B cell (primary cell): Measurements from ENCODE around the gene SLC7A11. TPM values are rescaled to one million over a fixed set of nuclear protein-coding genes. Genes with fewer than 3 reads are reported as not detected.

ENCODE experiments used
- ATAC-seq: fragments of 200-7000 bp; cut with Tn5 transposase; one replicate; pipeline ENCODE4 v1.10.0; 2021; ENCODE audit warnings: low read depth, mild to moderate bottlenecking, moderate number of reproducible peaks, moderate library complexity
- CTCF ChIA-PET: fragments of 350-600 bp; sonication (Branson Sonifier 250); formaldehyde crosslinking; loops from one replicate; lab custom pipeline; 2021; ENCODE audit warnings: antibody characterized with exemption, inconsistent platforms; lab: Charles Lee
- POLR2A ChIA-PET: fragments of 350-600 bp; sonication (Branson Sonifier 250); formaldehyde crosslinking; loops from one replicate; lab custom pipeline; 2021; ENCODE audit warnings: antibody characterized with exemption; lab: Charles Lee
- DNase-seq: peaks from one replicate; pipeline ENCODE4 v3.0.0; 2013
- H2AFZ ChIP-seq: 2 replicates; pipeline ENCODE4 v1.6.1; 2012; ENCODE audit warnings: mild to moderate bottlenecking, low read depth, low read length; ENCODE audit not compliant: insufficient read depth, poor library complexity, severe bottlenecking
- H3K27ac ChIP-seq, 2 donors: 1 replicate in 1 of 2; 2 replicates in 1 of 2; pipeline ENCODE4 v1.5.1; 2012 to 2013; ENCODE audit warnings: low read length in 2 of 2, mild to moderate bottlenecking in 2 of 2, moderate library complexity in 1 of 2
- H3K27me3 ChIP-seq, 4 experiments: fragments of 200-600 bp in 1 of 4; sonication (generic) in 1 of 4; replicated peaks in 1 of 4; 1 replicate in 2 of 4; 2 replicates in 2 of 4; pipeline versions ENCODE4 v1.6.1 to v1.7.0; 2013 to 2016; ENCODE audit warnings: low read length in 3 of 4, mild to moderate bottlenecking in 2 of 4, mixed read lengths in 1 of 4, moderate library complexity in 1 of 4; ENCODE audit not compliant: insufficient read depth in 4 of 4, control insufficient read depth in 3 of 4; ENCODE audit errors: control extremely low read depth in 1 of 4
- H3K36me3 ChIP-seq, 2 experiments: replicated peaks in 1 of 2; 1 replicate in 1 of 2; 2 replicates in 1 of 2; pipeline versions ENCODE4 v1.6.1 to v1.7.1; 2013; ENCODE audit warnings: low read length in 1 of 2; ENCODE audit not compliant: insufficient read depth in 2 of 2, control insufficient read depth in 1 of 2; ENCODE audit errors: control extremely low read depth in 1 of 2, extremely low read depth in 1 of 2
- H3K4me1 ChIP-seq, 2 donors: fragments of 200-600 bp in 1 of 2; sonication (generic) in 1 of 2; 1 replicate in 1 of 2; 2 replicates in 1 of 2; pipeline versions ENCODE4 v1.5.1 to v1.6.1; 2013 to 2017; ENCODE audit warnings: low read length in 2 of 2; ENCODE audit not compliant: control insufficient read depth in 2 of 2, insufficient read depth in 2 of 2
- H3K4me2 ChIP-seq: replicated peaks from 2 replicates; pipeline ENCODE3; 2012; ENCODE audit warnings: mild to moderate bottlenecking, low read depth, low read length; ENCODE audit not compliant: poor library complexity, severe bottlenecking
- H3K4me3 ChIP-seq, 5 experiments: fragments of 200-600 bp in 1 of 5; sonication (generic) in 1 of 5; 1 replicate in 3 of 5; 2 replicates in 2 of 5; pipeline versions ENCODE4 v1.5.1 to v1.7.0; 2011 to 2016; ENCODE audit warnings: low read length in 4 of 5, mild to moderate bottlenecking in 4 of 5, low read depth in 2 of 5, control low read depth in 1 of 5, moderate library complexity in 1 of 5; ENCODE audit not compliant: insufficient read depth in 1 of 5; ENCODE audit errors: control extremely low read depth in 1 of 5, extremely low read depth in 1 of 5
- H3K79me2 ChIP-seq: fragments of 200-600 bp; sonication (generic); one replicate; pipeline ENCODE4 v1.6.0; 2016; ENCODE audit warnings: low read length; ENCODE audit not compliant: control insufficient read depth, insufficient read depth
- H3K9ac ChIP-seq: fragments of 200-600 bp; sonication (generic); 2 replicates; pipeline ENCODE4 v1.6.1; 2017; ENCODE audit warnings: mild to moderate bottlenecking, low read length, moderate library complexity
- H3K9me3 ChIP-seq, 3 donors: one replicate each; pipeline versions ENCODE4 v1.6.1 to v1.7.1; 2013; ENCODE audit warnings: low read length in 2 of 3; ENCODE audit not compliant: control insufficient read depth in 2 of 3, insufficient read depth in 1 of 3; ENCODE audit errors: control extremely low read depth in 1 of 3
- H4K20me1 ChIP-seq: 2 replicates; pipeline ENCODE4 v1.6.0; 2012; ENCODE audit warnings: mild to moderate bottlenecking, low read length; ENCODE audit not compliant: insufficient read depth, control insufficient read depth, poor library complexity, severe bottlenecking
- H3K27ac Mint-ChIP-seq: one replicate; pipeline ENCODE4 v1.8.0; 2021; ENCODE audit warnings: mixed read lengths
- H3K27me3 Mint-ChIP-seq: one replicate; pipeline ENCODE4 v1.8.0; 2021; ENCODE audit warnings: mixed read lengths
- H3K4me1 Mint-ChIP-seq: one replicate; pipeline ENCODE4 v1.8.0; 2021; ENCODE audit warnings: mixed read lengths
- H3K4me3 Mint-ChIP-seq: one replicate; pipeline ENCODE4 v1.8.0; 2021; ENCODE audit warnings: mixed read lengths
- H3K9me3 Mint-ChIP-seq: one replicate; pipeline ENCODE4 v1.8.0; 2022; ENCODE audit warnings: mixed read lengths; ENCODE audit not compliant: insufficient read depth
- CTCF ChIP-seq: fragments of 200-600 bp; IDR thresholded peaks from one replicate; pipeline ENCODE4 v1.8.0; 2022; ENCODE audit warnings: antibody characterized with exemption, mild to moderate bottlenecking
- EZH2 ChIP-seq: IDR thresholded peaks from 2 replicates; pipeline ENCODE4 v1.6.1; 2012; ENCODE audit warnings: borderline replicate concordance, low read depth, mild to moderate bottlenecking, moderate library complexity, low read length; ENCODE audit not compliant: insufficient read depth, poor library complexity, severe bottlenecking
- WGBS: methylation state at CpG from one replicate; pipeline ENCODE4 v1.1.5; 2013; ENCODE audit warnings: missing lambda C conversion rate; ENCODE audit not compliant: insufficient coverage; 5-methylcytosine and 5-hydroxymethylcytosine counted together
- intact Hi-C: fragments of 100-400 bp; cut with micrococcal nuclease; formaldehyde crosslinking; loops from one replicate; pipeline ENCODE4 v1.10.0; 2022
- polyA plus RNA-seq: library from polyadenylated mRNA; depleted of rRNA; stranded (reverse); fragments of >200 nt; gene quantifications from 2 replicates; pipeline ENCODE4 v1.2.3, GENCODE V29; 2012
- total RNA-seq, 2 donors: library from RNA; stranded (reverse); fragments of 120-200 nt in 1 of 2; gene quantifications; 1 replicate in 1 of 2; 2 replicates in 1 of 2; pipeline versions ENCODE4 v1.2.3 to v1.2.4, GENCODE V29; 2013 to 2022

Gene SLC7A11
- total and polyA plus RNA-seq, 2 donors (not counting 1 experiment from before 2014, with no cell fraction given), result 0.01 to 0.22 TPM

- Mint-ChIP-seq H3K9me3 (no peaks in the 10 kb centered on the region), H3K27ac (no peak overlapping the region), H3K27me3 (no peaks in the 10 kb centered on the region), H3K4me1 (no peaks in the 10 kb centered on the region), H3K4me3 (no peak overlapping the region)
- Histone ChIP-seq H3K27ac (no peak overlapping the region), H3K9ac (no peak overlapping the region), H3K9me3 (no peaks in the 10 kb centered on the region), H3K27me3 (no peaks in the 10 kb centered on the region), H3K79me2 (no peaks in the 10 kb centered on the region), H3K4me3 (no peak overlapping the region), H3K4me1 (no peaks in the 10 kb centered on the region), H2AFZ (no peak overlapping the region), H3K4me2 (no peak overlapping the region), H4K20me1 (no peaks in the 10 kb centered on the region), H3K36me3 (no peaks in the 10 kb centered on the region)
- intact Hi-C loops, result no loop called here
- ChIA-PET POLR2A (no interaction called here), CTCF (no interaction called here)
- no peak for TF ChIP-seq EZH2
- no peak for TF ChIP-seq CTCF
- DNase-seq (no peak), ATAC-seq (no peak)
- WGBS, result no CpG with 5 or more reads among the region's 1 CpG
These were observed 7.9 kb downstream of the SLC7A11 start for GRCh38 chr4:138234248-138234647.

- intact Hi-C loops, result no loop called here
- H3K9ac ChIP-seq, result no peak overlapping the region
- no peak overlapping the region for H3K4me3 ChIP-seq
- H3K4me1 ChIP-seq, result no peaks in the 10 kb centered on the region
- no peaks in the 10 kb centered on the region for H3K36me3 ChIP-seq
- H3K4me2 ChIP-seq, result no peak overlapping the region
- no peaks in the 10 kb centered on the region for H4K20me1 ChIP-seq
- no peaks in the 10 kb centered on the region for H3K9me3 ChIP-seq
- ChIA-PET POLR2A (no interaction called here), CTCF (no interaction called here)
- TF ChIP-seq EZH2 (no peak), CTCF (no peak)
- Mint-ChIP-seq H3K4me1 (no peaks in the 10 kb centered on the region), H3K4me3 (no peak overlapping the region), H3K27me3 (no peaks in the 10 kb centered on the region), H3K9me3 (no peaks in the 10 kb centered on the region), H3K27ac (no peak overlapping the region)
- H3K79me2 ChIP-seq, result no peaks in the 10 kb centered on the region
- DNase-seq (no peak), ATAC-seq (no peak)
- H3K27ac ChIP-seq, result no peak overlapping the region
- no peak overlapping the region for H2AFZ ChIP-seq
- H3K27me3 ChIP-seq, result no peaks in the 10 kb centered on the region
- WGBS, result 96% methylated on average over 8 of the region's 9 CpGs
These were observed 8.7 kb downstream of the SLC7A11 start for GRCh38 chr4:138233313-138234034.
